ENCODE data around the gene CPNE9. TPM values are rescaled to one million over a fixed set of nuclear protein-coding genes. Genes with fewer than 3 reads are reported as not detected.

Gene CPNE9
- total and polyA plus RNA-seq, 2 experiments from 2014 or later: not detected

DNA sequence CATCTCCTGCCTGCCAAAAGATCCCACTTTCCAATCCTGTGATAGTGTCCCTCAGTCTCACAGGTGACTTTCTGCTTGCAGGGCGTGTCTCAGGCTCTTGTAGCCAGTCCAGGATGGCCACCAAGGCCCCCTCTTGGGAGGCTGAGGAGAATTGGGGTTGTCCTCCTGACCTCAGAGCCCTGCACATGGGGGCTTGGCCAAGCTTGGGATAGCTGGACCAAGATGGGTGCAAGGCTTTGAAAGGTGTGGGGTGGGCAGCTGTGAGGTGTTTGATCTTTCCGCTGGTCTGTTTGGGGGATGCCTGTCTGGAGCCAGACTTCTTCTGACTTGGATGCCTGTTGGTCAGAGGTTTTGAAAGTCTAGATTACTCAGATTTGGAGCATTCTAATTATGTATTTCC, 12.0 kb upstream of the CPNE9 start:
- Histone ChIP-seq H4K20me1 (ENCODE audit: insufficient read depth, poor library complexity, severe bottlenecking) (no peaks in the 10 kb centered on the region), H3K9me2 (replicated peaks; ENCODE audit: insufficient read depth) (no peaks in the 10 kb centered on the region), H3K36me3 (replicated peaks; ENCODE audit: insufficient read depth, low read depth) (no peaks in the 10 kb centered on the region), H2AFZ (no peak overlapping the region), H3K4me3 (no peak overlapping the region), H3K9me3 (ENCODE audit: low read depth) (no peaks in the 10 kb centered on the region), H3K27ac (no peak overlapping the region), H3K27me3 (no peaks in the 10 kb centered on the region), H3K79me2 (no peaks in the 10 kb centered on the region), H3K4me1 (ENCODE audit: insufficient read depth) (no peaks in the 10 kb centered on the region), H3K4me2 (no peak overlapping the region)
- TF ChIP-seq EZH2phosphoT487 (IDR thresholded peaks at IDR 0.05; ENCODE audit: low read depth, severe bottlenecking, unreplicated experiment): no peak
- no peak for TF ChIP-seq EZH2 (IDR thresholded peaks at IDR 0.05; ENCODE audit: borderline replicate concordance)
- TF ChIP-seq, protein P1, sequence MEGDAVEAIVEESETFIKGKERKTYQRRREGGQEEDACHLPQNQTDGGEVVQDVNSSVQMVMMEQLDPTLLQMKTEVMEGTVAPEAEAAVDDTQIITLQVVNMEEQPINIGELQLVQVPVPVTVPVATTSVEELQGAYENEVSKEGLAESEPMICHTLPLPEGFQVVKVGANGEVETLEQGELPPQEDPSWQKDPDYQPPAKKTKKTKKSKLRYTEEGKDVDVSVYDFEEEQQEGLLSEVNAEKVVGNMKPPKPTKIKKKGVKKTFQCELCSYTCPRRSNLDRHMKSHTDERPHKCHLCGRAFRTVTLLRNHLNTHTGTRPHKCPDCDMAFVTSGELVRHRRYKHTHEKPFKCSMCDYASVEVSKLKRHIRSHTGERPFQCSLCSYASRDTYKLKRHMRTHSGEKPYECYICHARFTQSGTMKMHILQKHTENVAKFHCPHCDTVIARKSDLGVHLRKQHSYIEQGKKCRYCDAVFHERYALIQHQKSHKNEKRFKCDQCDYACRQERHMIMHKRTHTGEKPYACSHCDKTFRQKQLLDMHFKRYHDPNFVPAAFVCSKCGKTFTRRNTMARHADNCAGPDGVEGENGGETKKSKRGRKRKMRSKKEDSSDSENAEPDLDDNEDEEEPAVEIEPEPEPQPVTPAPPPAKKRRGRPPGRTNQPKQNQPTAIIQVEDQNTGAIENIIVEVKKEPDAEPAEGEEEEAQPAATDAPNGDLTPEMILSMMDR (IDR thresholded peaks at IDR 0.05; ENCODE audit: poor library complexity): no peak
- no peak for DNase-seq (ENCODE audit: low spot score)
- 100% methylated on average over 2 of the region's 2 CpGs for WGBS (ENCODE audit: low lambda C conversion rate, missing lambda C conversion rate)

DNA sequence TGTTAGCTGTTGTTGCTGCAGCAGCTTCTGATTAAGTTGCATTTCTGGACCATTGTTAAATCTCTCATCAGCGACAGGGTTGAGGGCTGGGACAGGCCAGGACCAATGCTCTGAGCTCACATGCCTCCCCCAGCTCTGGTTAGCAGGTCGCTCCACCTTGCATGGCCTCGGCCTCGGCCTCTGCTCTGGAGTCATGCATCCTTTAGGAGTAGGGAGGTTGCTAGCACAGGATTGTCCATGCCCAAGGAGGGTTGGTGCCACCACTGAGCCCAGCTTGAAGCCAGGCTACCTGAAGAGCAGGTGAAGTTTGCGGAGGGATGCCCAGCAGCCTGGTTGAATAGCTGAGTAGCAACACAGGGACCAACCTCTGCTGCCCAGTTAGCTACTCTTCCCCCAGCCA, 11.2 kb upstream of the CPNE9 start:
- no peaks in the 10 kb centered on the region for H3K27me3 ChIP-seq
- no peak overlapping the region for H3K4me3 ChIP-seq
- H3K79me2 ChIP-seq: no peaks in the 10 kb centered on the region
- WGBS (ENCODE audit: low lambda C conversion rate, missing lambda C conversion rate): 91% methylated on average over 5 of the region's 5 CpGs
- H3K9me3 ChIP-seq (ENCODE audit: low read depth): no peaks in the 10 kb centered on the region
- no peaks in the 10 kb centered on the region for H3K36me3 ChIP-seq (replicated peaks; ENCODE audit: insufficient read depth, low read depth)
- H3K4me1 ChIP-seq (ENCODE audit: insufficient read depth): no peaks in the 10 kb centered on the region
- DNase-seq (ENCODE audit: low spot score): no peak
- H2AFZ ChIP-seq: no peak overlapping the region
- H4K20me1 ChIP-seq (ENCODE audit: insufficient read depth, poor library complexity, severe bottlenecking): no peaks in the 10 kb centered on the region
- no peak overlapping the region for H3K27ac ChIP-seq
- TF ChIP-seq, protein P1 (IDR thresholded peaks at IDR 0.05; ENCODE audit: poor library complexity): no peak
- TF ChIP-seq EZH2phosphoT487 (IDR thresholded peaks at IDR 0.05; ENCODE audit: low read depth, severe bottlenecking, unreplicated experiment) (no peak), EZH2 (IDR thresholded peaks at IDR 0.05; ENCODE audit: borderline replicate concordance) (no peak)
- no peak overlapping the region for H3K4me2 ChIP-seq
- no peaks in the 10 kb centered on the region for H3K9me2 ChIP-seq (replicated peaks; ENCODE audit: insufficient read depth)

DNA sequence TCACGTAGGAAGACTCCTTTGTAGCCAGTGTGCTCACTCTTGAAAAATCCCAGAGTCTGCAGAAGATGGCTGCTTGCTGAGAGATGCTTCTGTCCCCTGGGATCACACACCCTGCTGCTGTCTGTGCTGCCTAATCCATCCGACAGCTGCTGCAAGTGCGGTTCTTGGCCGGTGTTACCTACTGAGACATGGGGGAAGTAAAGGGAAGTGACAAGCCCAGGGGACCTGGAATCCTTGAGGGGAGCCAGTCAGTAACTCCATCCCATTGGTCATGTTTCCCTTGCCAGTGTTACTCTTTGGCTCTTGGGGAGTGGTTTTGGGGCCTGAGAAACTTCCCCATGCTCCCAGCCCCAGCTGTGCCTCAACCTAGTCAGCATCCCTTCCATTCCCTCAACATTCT, 8.3 kb upstream of the CPNE9 start:
- Histone ChIP-seq H3K4me3 (no peak overlapping the region), H3K27ac (no peak overlapping the region), H3K4me2 (no peak overlapping the region), H3K79me2 (no peaks in the 10 kb centered on the region), H3K4me1 (ENCODE audit: insufficient read depth) (no peaks in the 10 kb centered on the region), H2AFZ (no peak overlapping the region), H3K27me3 (no peaks in the 10 kb centered on the region), H3K36me3 (replicated peaks; ENCODE audit: insufficient read depth, low read depth) (no peaks in the 10 kb centered on the region), H3K9me2 (replicated peaks; ENCODE audit: insufficient read depth) (no peaks in the 10 kb centered on the region), H4K20me1 (ENCODE audit: insufficient read depth, poor library complexity, severe bottlenecking) (no peaks in the 10 kb centered on the region), H3K9me3 (ENCODE audit: low read depth) (no peaks in the 10 kb centered on the region)
- TF ChIP-seq, protein P1 (IDR thresholded peaks at IDR 0.05; ENCODE audit: poor library complexity): no peak
- TF ChIP-seq EZH2 (IDR thresholded peaks at IDR 0.05; ENCODE audit: borderline replicate concordance): no peak
- TF ChIP-seq EZH2phosphoT487 (IDR thresholded peaks at IDR 0.05; ENCODE audit: low read depth, severe bottlenecking, unreplicated experiment): no peak
- 100% methylated on average over 4 of the region's 4 CpGs for WGBS (ENCODE audit: low lambda C conversion rate, missing lambda C conversion rate)
- DNase-seq (ENCODE audit: low spot score): no peak

DNA sequence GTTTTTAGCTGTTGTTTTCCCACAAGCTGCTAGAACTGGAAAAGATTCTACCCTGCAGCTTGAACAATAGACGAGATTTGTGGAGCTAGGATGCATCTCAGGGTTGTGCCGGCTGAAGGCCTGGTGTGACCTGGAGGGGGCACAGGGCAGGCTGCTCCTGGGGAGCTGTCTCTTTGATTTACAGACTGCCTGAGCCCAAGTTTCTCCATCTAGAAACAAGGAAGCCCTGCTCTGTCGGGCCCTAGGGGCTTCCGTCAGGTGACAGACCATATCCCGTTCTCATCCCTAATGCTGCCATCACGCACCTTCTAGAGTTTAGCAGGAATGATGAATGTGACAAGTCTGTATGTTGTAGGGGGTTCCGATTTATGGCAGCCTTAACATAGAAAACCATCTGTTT, 7.9 kb upstream of the CPNE9 start:
- Histone ChIP-seq H3K4me2 (no peak overlapping the region), H2AFZ (no peak overlapping the region), H3K27ac (no peak overlapping the region), H3K79me2 (no peaks in the 10 kb centered on the region), H3K4me3 (no peak overlapping the region), H4K20me1 (ENCODE audit: insufficient read depth, poor library complexity, severe bottlenecking) (no peaks in the 10 kb centered on the region), H3K27me3 (no peaks in the 10 kb centered on the region), H3K9me2 (replicated peaks; ENCODE audit: insufficient read depth) (no peaks in the 10 kb centered on the region), H3K36me3 (replicated peaks; ENCODE audit: insufficient read depth, low read depth) (no peaks in the 10 kb centered on the region), H3K9me3 (ENCODE audit: low read depth) (no peaks in the 10 kb centered on the region), H3K4me1 (ENCODE audit: insufficient read depth) (no peaks in the 10 kb centered on the region)
- no peak for TF ChIP-seq EZH2phosphoT487 (IDR thresholded peaks at IDR 0.05; ENCODE audit: low read depth, severe bottlenecking, unreplicated experiment)
- no peak for TF ChIP-seq EZH2 (IDR thresholded peaks at IDR 0.05; ENCODE audit: borderline replicate concordance)
- TF ChIP-seq, protein P1 (IDR thresholded peaks at IDR 0.05; ENCODE audit: poor library complexity): no peak
- no peak for DNase-seq (ENCODE audit: low spot score)
- WGBS (ENCODE audit: low lambda C conversion rate, missing lambda C conversion rate): 96% methylated on average over 7 of the region's 7 CpGs

Measured in hepatocyte (in vitro differentiated cells).